Cortex of kidney (tissue), 1 donor: ENCODE results near the gene FBXW8.

ENCODE experiments used
- DNase-seq: peaks from one replicate; lab custom pipeline; 2025; lab: John Stamatoyannopoulos, UW

Gene FBXW8

GRCh38 chr12:117076410-117077372 is 165.9 kb downstream of the FBXW8 start:
- no peak for DNase-seq

- no peak for DNase-seq
These were observed 168.7 kb downstream of the FBXW8 start for GRCh38 chr12:117079487-117079886.

GRCh38 chr12:117080661-117081144 is 170.0 kb downstream of the FBXW8 start:
- no peak for DNase-seq
